Upper lobe of right lung (tissue), 1 donor: ENCODE results near the gene PRAC2. TPM values are rescaled to one million over a fixed set of nuclear protein-coding genes. Genes with fewer than 3 reads are reported as not detected.

Experiments used
- ATAC-seq: fragments of 200-7000 bp; cut with Tn5 transposase; one replicate; pipeline ENCODE4 v1.9.1; 2020; ENCODE audit warnings: mild to moderate bottlenecking, moderate library complexity
- DNase-seq: peaks from one replicate; pipeline ENCODE4 v3.0.0-alpha.2; 2020
- H3K27ac ChIP-seq: fragments of 200-600 bp; one replicate; pipeline ENCODE4 v1.8.0; 2022
- H3K27me3 ChIP-seq: fragments of 200-600 bp; one replicate; pipeline ENCODE4 v1.8.0; 2022; ENCODE audit warnings: mild to moderate bottlenecking
- H3K36me3 ChIP-seq: fragments of 200-600 bp; one replicate; pipeline ENCODE4 v1.8.0; 2022
- H3K4me1 ChIP-seq: fragments of 200-600 bp; one replicate; pipeline ENCODE4 v1.8.0; 2022
- H3K4me3 ChIP-seq: fragments of 200-600 bp; one replicate; pipeline ENCODE4 v1.8.0; 2022; ENCODE audit warnings: mild to moderate bottlenecking
- H3K9me3 ChIP-seq: fragments of 200-600 bp; one replicate; pipeline ENCODE4 v1.8.0; 2022
- CTCF ChIP-seq: fragments of 200-600 bp; IDR thresholded peaks from one replicate; pipeline ENCODE4 v1.8.0; 2022; ENCODE audit warnings: antibody characterized with exemption
- intact Hi-C: fragments of 100-400 bp; cut with DNase I; formaldehyde crosslinking; loops from one replicate; pipeline ENCODE4 v1.11.0; 2022
- long read RNA-seq: library from polyadenylated mRNA; unstranded; transcript quantifications from one replicate; pipeline ENCODE4 v2.0.0, GENCODE V29; 2021
- total RNA-seq: library from RNA; stranded (reverse); fragmentation: NEBNext Ultra II Directional; extraction: Animal tissue kit (Norgen Biotek cat#: 25700); gene quantifications from one replicate; pipeline ENCODE4 v1.2.1, GENCODE V29; 2021
- donor health status: DM: no; HTN: yes; CAD: no; lungs with severe emphysema.

The PRAC2 gene
- total RNA-seq, result not detected
- long read RNA-seq, result 0 reads

- Histone ChIP-seq H3K27me3 (peaks cover 100% of the 10 kb centered on the region), H3K4me1 (peaks cover 13% of the 10 kb centered on the region), H3K4me3 (peak within 1 kb of the TSS; percentile 9), H3K27ac (no peak within 1 kb of the TSS), H3K9me3 (no peaks in the 10 kb centered on the region), H3K36me3 (no peaks in the 10 kb centered on the region)
- DNase-seq, result no peak
- no peak for ATAC-seq
- intact Hi-C loops, result no loop called here
- no peak for TF ChIP-seq CTCF
Measured at GRCh38 chr17:48722915-48723422, at the start of gene PRAC2. PRAC2 (plus strand) TSS chr17:48723185; CDS start chr17:48724411, 1,226 bp downstream.

GRCh38 chr17:48676963-48677558, 45.9 kb upstream of the PRAC2 start:
- DNase-seq (no peak), ATAC-seq (no peak)
- Histone ChIP-seq H3K36me3 (no peaks in the 10 kb centered on the region), H3K27me3 (peaks cover 42% of the 10 kb centered on the region), H3K27ac (no peak overlapping the region), H3K4me1 (peaks cover 8% of the 10 kb centered on the region), H3K9me3 (no peaks in the 10 kb centered on the region), H3K4me3 (no peak overlapping the region)
- TF ChIP-seq CTCF, result no peak
- intact Hi-C loops, result loop anchor here (10.0 kb wide), 1 partner anchor 118 kb away; no protein-coding TSS in a partner anchor

- H3K9me3 ChIP-seq, result no peaks in the 10 kb centered on the region
- intact Hi-C loops, result loop anchor here (10.0 kb wide), 1 partner anchor 116 kb away; no protein-coding TSS in a partner anchor
- H3K27ac ChIP-seq, result no peak overlapping the region
- no peaks in the 10 kb centered on the region for H3K36me3 ChIP-seq
- peak; percentile 97 for ATAC-seq
- no peak overlapping the region for H3K4me3 ChIP-seq
- peaks cover 50% of the 10 kb centered on the region for H3K27me3 ChIP-seq
- peak; percentile 83 for DNase-seq
- peak; percentile 96 for TF ChIP-seq CTCF
- peaks cover 4% of the 10 kb centered on the region for H3K4me1 ChIP-seq
Measured at GRCh38 chr17:48678141-48678971, 44.6 kb upstream of the PRAC2 start.

- no peaks in the 10 kb centered on the region for H3K36me3 ChIP-seq
- peaks cover 46% of the 10 kb centered on the region for H3K27me3 ChIP-seq
- no peak overlapping the region for H3K27ac ChIP-seq
- H3K4me1 ChIP-seq, result peaks cover 4% of the 10 kb centered on the region
- no peak for ATAC-seq
- H3K9me3 ChIP-seq, result no peaks in the 10 kb centered on the region
- no peak overlapping the region for H3K4me3 ChIP-seq
- DNase-seq, result no peak
- no peak for TF ChIP-seq CTCF
- intact Hi-C loops, result loop anchor here (10.0 kb wide), 1 partner anchor 115 kb away; no protein-coding TSS in a partner anchor
Measured at GRCh38 chr17:48679385-48680096, 43.4 kb upstream of the PRAC2 start.

- Histone ChIP-seq H3K4me3 (no peak overlapping the region), H3K36me3 (no peaks in the 10 kb centered on the region), H3K27ac (no peak overlapping the region), H3K4me1 (peaks cover 4% of the 10 kb centered on the region), H3K9me3 (no peaks in the 10 kb centered on the region), H3K27me3 (peaks cover 45% of the 10 kb centered on the region)
- intact Hi-C loops, result no loop called here
- ATAC-seq, result no peak
- TF ChIP-seq CTCF, result no peak
- no peak for DNase-seq
Measured at GRCh38 chr17:48681609-48682008, 41.4 kb upstream of the PRAC2 start.
